SW480 (cell line): ENCODE results near the gene FBXL15.
"Not testable (repeated sequence)": the region's sequence is repeated elsewhere in the genome, so short reads cannot be mapped to it uniquely, and the experiment has no call there.

Experiments
- DNase-seq: peaks from one replicate; pipeline ENCODE4 v3.0.0-alpha.2; 2016; ENCODE audit warnings: low spot score

FBXL15 gene

DNA sequence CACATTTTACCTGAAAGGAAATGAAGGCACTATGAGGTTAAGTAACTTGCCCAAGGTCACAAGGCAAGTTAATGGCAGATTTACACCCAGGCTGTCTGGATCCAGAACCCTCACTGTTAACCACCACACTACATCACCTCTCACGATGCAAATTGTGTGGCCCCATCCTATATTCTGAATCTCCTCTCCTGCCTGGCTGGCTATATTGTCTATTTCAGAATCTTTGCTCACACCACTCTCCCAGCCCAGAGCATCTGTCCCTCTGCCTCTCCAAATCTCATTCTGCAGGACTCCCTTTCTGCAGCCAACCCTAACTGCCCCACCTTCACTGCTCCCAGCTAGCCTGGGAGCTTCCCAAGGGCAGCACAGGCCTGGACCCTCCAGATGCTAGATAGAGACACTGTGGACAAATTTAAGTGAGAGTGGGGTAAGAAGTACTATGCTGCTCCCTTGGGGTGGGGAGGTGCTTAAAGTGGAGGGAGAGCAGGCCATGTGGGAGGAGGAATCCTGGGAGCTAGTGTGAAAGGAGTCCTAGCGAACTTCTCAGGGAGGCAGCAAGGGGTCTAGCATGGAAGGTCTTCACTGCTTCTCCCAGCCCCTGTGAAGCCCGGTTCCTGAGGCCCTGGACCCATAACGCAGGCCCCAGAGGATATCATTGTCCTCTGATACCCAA is 11.0 kb downstream of the FBXL15 start:
- no peak for DNase-seq

DNA sequence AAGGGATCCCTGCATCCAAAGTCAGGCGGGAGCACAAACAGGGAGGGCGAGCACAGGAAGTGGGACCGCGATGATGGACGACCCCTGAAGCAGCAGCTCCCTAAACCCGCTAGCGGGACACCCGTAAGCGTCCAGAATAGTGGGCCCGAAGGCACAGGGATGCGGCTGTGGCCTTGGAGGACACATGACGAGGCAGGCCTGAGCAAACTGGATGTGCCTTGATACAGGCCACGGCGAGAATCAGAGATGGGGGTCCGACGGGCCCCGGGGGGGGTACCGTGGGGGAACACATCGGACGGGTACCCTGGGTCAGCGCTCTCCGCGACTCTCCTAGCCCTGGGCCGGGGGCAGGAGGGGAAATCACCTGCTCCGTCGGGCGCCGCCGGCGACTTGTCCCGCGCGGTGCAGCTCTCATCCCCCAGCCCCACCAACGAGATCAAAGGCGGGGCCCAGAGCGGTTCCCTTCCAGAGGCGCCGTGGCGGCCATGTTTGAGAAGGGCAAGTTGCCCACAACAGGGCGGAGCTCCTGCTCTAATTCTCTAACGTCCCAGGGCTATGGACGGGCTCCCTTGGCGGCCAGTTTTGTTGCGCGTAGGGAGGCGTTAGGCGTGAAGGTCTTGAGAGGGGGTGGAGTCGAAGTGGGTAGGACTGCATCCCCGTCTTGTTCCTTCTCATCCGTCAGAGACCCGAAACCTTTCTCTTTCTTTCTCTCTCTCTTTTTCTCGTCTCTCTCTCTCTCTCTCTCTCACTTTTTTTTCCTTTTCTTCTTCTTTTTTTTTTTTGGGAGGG is 11.7 kb downstream of the FBXL15 start, which contains the start of gene CUEDC2:
CUEDC2 (minus strand) TSS at position 413 of the 789 bp plus-strand sequence. CDS start 7,386 bp downstream, outside the sequence.
- peak; percentile 91 for DNase-seq

GRCh38 chr10:102433619-102434046 is 13.0 kb downstream of the FBXL15 start:
- no peak for DNase-seq

DNA sequence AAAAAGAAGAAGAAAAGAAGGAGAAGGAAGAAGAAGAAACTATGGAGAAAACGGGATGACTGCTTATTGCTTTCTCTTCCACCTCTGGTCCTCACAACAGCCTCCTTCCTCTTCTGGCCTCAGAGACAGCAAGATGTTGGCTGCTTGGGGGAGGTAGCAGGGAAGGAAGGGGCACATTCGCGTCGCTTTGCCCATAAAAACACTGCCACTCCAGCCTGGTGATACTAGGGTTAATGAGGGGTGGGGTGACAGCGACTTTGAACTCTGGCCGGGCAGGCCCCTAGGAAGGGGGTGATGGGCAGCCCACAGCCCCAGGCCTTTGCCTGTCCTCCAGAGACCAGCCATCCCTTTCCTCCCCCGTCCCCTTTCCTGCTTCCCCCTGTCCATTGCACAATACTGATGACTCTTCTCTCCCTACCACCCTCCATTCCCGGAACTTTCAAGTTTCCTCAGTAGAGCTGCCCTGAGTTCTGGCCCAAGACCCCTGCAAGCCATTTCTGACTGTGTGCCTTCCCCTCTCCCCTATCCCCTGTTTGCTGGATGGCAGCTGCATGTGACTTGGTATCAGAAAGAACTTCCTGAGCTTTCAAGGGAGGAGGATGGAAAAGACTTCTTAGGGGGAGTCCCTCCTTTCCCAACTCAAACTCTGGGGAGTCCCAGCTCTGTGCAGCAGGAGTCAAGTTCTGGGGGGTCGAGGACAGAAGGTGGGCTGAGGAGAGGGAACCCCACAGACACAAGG is 13.9 kb downstream of the FBXL15 start:
- DNase-seq = no peak

DNA sequence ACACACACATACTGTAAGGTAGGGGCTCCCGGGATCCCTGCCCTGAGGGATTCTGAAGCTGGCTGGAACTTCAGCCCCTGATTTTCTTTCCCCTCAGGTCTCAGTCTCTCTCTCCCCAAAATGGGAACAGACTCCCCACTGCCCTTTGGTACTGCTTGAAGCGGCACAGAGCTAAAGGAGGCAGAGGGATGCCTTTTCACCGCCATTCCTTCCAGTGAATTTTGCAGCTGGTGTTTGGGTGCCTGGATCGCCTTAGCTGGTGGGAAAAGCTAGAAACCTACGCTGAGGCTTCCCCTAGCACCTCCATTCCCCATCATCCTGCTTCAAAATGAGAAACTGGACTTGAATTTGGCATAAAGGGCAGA is 14.5 kb downstream of the FBXL15 start:
- DNase-seq = no peak

GRCh38 chr10:102435529-102436233 is 15.0 kb downstream of the FBXL15 start:
- DNase-seq = no peak

GRCh38 chr10:102436312-102436711 is 15.7 kb downstream of the FBXL15 start:
- DNase-seq = no peak

- DNase-seq = no peak
Measured at GRCh38 chr10:102437515-102437914, 16.9 kb downstream of the FBXL15 start.

GRCh38 chr10:102438374-102438773 is 17.7 kb downstream of the FBXL15 start:
- no peak for DNase-seq

- no peak for DNase-seq
Measured at GRCh38 chr10:102444851-102445250, 24.2 kb downstream of the FBXL15 start.

DNA sequence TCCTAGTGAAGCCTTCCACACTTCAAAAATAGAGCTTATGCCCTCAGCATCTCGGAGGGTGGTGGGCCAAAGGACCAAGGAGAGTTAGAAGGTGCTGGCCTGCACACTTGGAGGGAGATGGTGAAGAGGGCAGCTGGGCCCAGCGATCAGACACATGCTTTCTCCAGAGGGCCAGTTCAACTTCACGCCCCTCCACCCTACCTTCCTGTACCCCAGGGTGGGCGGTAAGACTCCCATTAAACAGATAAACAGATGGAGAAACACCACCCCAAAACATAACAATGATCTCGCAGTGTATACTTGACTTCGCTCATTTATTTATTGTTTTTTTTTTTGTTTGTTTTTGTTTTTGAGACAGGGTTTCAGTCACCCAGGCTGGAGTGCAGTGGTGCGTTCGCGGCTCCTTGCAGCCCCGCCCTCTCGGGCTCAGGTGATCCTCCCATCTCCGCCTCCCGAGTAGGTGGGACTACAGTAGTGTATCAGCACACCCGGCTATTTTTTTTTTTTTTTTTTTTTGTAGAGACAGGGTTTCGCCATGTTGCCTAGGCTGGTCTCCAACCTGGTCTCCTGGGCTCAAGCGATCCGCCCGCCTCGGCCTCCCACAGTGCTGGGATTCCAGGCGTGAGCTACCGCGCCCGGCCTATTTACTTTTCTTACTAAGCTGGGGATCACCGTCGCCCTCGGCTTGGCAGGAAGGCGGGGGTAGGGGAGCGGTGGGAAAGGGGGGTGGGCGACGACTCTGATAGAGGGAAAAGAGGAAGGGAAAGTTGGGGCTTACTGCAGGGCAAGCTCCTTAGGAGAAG is 28.9 kb downstream of the FBXL15 start:
- peak; percentile 83 for DNase-seq

GRCh38 chr10:102450124-102450373 is 29.4 kb downstream of the FBXL15 start:
- no peak for DNase-seq

- peak; percentile 89 for DNase-seq
Measured at GRCh38 chr10:102450374-102451104, 29.9 kb downstream of the FBXL15 start.

DNA sequence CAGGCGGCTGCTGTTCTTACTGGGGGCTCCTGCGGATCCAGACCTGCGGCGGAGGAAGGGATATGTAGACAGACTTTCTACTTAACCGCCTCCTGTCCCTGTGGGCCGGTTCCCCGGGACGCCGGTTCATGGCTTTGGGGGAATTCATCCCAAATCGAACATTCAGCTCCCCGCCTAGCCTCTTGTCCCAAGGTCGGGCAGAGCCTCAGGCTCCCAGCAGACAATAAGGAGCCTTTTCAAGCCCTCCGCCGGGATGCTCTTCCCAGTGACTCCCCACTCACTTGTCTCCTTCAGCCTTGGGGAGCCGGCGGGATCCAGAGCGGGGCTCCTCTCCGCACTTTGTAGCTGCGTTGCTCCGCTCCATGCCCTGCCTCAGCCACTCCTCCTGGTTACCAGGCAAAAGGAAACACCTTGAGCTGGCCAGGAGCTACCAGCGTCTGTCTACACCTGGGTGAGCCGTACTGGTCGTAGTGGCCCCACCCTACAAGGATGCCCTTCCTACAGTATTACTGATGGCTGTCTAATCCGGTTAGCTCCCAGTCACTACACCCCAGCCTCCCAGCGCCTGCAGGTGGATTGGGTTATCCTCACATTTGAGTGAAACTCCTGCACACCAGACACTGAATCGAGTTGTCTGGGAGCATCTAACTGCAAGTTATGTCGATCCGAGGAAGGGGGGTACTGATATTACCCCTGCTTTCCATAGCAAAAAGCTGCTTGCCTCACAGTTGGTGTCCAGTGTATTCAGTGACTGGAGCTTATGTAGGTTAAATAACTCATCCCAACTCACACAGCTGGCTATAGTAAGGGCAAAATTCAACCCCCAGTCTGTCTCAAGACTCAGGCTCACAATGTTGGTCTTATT is 30.7 kb downstream of the FBXL15 start, which contains the start of gene C10orf95:
C10orf95 (minus strand) TSS at position 439 of the 865 bp plus-strand sequence. CDS start 450 bp downstream, outside the sequence.
- DNase-seq = peak; percentile 45

DNA sequence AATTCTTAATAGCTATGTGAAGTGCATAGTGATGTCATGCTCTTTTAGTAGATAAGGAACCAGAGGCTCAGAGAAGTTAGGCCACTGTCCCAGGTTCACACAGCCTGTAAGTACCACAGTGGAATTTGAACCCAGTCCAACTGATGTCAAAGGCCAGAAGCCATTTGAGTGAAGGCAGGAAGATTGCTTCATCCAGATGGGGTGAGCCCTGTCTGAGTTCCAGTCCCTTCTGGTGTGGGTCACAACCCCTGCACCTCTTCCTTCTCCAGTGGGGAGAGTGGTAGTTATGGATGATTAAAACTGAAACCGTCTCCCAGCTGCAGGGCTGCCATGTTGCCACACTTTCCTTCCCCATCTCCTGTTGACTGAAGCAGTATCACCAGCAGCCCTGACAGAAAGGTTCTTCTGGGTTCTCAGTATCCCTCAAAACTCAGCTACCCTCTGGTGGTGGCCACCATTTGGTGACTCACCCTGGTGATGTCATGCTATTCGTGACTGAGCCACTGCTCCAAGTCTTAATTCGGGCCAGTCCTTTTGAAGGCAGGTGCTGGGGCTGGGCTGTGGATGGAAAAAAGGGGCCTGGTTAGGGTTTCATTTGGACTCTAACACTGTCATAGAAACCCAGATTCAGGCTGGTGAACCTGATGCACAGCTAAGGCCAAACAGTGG is 32.2 kb downstream of the FBXL15 start:
- DNase-seq = peak; percentile 67

DNA sequence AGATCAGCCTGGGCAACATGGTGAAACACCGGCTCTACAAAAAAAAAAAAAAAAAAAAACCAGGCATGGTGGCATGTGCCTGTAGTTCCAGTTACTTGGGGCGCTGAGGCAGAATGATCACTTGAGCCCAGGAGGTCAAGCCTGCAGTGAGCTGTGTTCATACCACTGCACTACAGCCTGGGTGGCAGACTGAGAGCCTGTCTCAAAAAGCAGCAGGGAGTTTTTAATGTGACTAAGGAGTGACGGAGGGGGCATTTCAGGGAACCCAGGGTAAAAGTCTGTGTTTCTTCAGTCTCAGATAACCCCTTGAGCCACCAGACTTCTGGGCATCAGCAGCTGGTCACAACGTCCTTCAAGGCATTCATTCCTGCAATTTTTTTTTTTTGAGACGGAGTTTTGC is 32.9 kb downstream of the FBXL15 start:
- DNase-seq = no peak

DNA sequence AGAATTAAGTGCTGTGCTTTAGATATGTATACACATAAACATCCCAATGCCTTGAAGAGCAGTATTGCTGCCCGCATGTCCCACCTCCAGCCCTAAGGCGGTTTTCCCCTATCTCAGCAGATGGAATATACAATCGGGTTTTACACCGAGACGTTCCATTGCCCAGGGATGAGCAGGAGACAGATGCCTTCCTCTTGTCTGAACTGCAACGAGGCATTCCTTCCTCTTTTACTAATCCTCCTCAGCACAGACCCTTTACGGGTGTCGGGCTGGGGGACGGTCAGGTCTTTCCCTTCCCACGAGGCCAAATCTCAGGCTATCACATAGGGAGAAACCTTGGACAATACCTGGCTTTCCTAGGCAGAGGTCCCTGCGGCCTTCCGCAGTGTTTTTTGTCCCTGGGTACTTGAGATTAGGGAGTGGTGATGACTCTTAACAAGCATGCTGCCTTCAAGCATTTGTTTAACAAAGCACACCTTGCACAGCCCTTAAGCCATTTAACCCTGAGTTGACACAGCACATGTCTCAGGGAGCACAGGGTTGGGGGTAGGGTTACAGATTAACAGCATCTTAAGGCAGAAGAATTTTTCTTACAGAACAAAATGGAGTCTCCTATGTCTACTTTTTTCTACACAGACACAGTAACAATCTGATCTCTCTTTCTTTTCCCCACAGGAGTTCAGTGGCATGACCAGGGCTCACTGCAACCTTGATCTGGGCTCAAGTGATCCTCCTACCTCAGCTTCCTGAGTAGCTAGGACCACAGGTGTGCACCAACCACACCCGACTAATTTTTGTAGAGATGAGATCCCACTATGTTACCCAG is 34.2 kb downstream of the FBXL15 start:
- not testable (repeated sequence) for DNase-seq

- DNase-seq = peak; percentile 44
Measured at GRCh38 chr10:102455893-102456471, 35.3 kb downstream of the FBXL15 start.
